ENCODE measurements around the gene GRSF1. TPM values are rescaled to one million over a fixed set of nuclear protein-coding genes. Genes with fewer than 3 reads are reported as not detected.
"Not testable (repeated sequence)": the region's sequence is repeated elsewhere in the genome, so short reads cannot be mapped to it uniquely, and the experiment has no call there.

The GRSF1 gene
- total RNA-seq, 1 experiment from 2014 or later = 69.3 TPM

DNA sequence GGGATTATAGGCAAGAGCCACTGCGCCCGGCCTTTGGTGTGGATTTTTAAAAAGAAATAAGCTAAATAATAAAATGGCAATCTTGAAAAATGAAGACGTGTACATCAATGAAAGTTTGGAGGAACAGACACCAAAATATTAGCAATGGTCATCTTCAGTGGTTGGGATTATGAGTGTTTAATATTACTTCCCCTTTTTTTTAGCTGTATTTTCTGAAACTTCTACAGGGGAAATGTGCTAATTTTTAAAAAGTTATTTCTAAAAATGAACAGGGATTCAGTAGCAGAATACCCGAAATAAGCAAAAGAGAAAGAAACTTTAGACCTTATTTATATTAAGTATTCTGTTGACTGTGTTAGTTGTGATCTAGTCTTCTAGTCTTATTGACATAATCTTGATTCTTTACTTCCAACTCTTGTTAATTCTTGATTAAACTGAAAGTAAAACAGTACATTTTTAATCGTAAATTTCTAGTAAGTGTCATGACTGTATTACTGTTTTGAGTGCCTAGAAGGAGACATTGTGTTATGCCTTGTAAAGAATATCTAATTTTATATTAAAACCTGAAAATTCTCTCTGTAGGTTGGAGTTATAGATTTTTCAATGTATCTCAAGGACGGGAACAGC is 66.6 kb downstream of the GRSF1 start:
- Mint-ChIP-seq H3K27ac (ENCODE audit: low read depth, unreplicated experiment) (no peak overlapping the region), H3K27me3 (ENCODE audit: insufficient read depth, unreplicated experiment) (no peaks in the 10 kb centered on the region), H3K9me3 (ENCODE audit: unreplicated experiment) (no peaks in the 10 kb centered on the region), H3K4me1 (ENCODE audit: insufficient read depth, unreplicated experiment) (no peaks in the 10 kb centered on the region), H3K4me3 (ENCODE audit: unreplicated experiment) (no peak overlapping the region), H3K36me3 (ENCODE audit: insufficient read depth, unreplicated experiment) (peaks cover 31% of the 10 kb centered on the region)
- ChIA-PET CTCF (interaction anchor here (0.6 kb wide), 1 partner anchor 121 kb away, joined by 4 read pairs; no protein-coding TSS in a partner anchor), POLR2A (interaction anchor here (0.5 to 0.8 kb wide), 2 partner anchors 10 to 71 kb away, joined by 3 to 4 read pairs; no protein-coding TSS in a partner anchor)
- TF ChIP-seq, protein P1, sequence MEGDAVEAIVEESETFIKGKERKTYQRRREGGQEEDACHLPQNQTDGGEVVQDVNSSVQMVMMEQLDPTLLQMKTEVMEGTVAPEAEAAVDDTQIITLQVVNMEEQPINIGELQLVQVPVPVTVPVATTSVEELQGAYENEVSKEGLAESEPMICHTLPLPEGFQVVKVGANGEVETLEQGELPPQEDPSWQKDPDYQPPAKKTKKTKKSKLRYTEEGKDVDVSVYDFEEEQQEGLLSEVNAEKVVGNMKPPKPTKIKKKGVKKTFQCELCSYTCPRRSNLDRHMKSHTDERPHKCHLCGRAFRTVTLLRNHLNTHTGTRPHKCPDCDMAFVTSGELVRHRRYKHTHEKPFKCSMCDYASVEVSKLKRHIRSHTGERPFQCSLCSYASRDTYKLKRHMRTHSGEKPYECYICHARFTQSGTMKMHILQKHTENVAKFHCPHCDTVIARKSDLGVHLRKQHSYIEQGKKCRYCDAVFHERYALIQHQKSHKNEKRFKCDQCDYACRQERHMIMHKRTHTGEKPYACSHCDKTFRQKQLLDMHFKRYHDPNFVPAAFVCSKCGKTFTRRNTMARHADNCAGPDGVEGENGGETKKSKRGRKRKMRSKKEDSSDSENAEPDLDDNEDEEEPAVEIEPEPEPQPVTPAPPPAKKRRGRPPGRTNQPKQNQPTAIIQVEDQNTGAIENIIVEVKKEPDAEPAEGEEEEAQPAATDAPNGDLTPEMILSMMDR (IDR thresholded peaks at IDR 0.05; ENCODE audit: unreplicated experiment) = no peak
- DNase-seq (ENCODE audit: unreplicated experiment) = no peak
- no TSS peak for BruUV-seq (replicated peaks)
- intact Hi-C loops (cut with micrococcal nuclease) = no loop called here

DNA sequence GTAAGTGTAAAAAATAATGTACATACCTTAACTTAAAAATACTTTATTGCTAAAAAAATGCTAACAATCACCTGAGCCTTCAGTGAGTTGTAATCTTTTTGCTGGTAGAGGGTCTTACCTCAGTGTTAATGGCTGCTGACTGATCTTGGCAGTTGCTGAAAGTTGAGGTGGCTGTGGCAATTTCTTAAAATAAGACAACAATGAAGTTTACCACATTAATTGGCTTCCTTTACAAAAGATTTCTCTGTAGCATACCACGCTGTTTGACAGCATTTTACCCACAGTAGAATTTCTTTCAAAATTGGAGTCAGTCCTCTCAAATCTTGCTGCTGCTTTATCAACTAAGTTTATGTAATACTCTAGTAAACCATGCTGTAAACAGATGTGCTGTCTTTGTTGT is 70.3 kb downstream of the GRSF1 start:
- CTCF ChIA-PET = interaction anchor here (0.6 to 1.2 kb wide), 3 partner anchors 75 to 245 kb away, joined by 3 to 4 read pairs (median 3); no protein-coding TSS in a partner anchor
- intact Hi-C loops (cut with micrococcal nuclease) = not testable (repeated sequence)

DNA sequence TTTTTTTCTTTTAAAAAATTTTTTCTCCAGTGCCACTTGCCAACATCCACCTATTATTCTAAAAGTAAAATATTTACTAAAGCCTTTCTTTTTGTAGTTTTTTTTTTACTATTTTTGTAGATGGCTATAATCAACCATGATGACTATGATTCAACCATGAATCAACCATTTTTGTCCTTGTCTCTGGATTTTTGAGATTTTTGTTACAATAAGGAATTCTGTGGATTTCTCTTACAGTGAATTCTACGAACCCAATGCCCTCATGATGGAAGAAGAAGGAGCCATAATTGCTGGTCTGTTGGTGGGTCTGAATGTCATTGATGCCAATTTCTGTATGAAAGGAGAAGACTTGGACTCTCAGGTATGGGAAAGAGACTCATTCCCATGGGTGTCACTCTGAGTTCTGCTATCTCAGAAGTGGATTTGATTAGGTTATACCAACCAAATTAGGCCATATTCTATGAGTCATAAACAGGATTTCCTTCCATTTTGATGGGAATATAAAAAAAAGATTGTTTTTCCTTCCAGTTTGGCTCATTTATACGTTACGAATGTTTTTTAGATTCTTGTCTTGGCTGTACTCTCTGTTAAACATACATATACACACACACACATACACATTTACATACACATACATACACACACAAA is 71.3 kb downstream of the GRSF1 start:
- DNase-seq (ENCODE audit: unreplicated experiment) = no peak
- H3K4me1 Mint-ChIP-seq (ENCODE audit: insufficient read depth, unreplicated experiment) = no peaks in the 10 kb centered on the region
- H3K9me3 Mint-ChIP-seq (ENCODE audit: unreplicated experiment) = no peaks in the 10 kb centered on the region
- H3K27me3 Mint-ChIP-seq (ENCODE audit: insufficient read depth, unreplicated experiment) = no peaks in the 10 kb centered on the region
- TF ChIP-seq, protein P1 (IDR thresholded peaks at IDR 0.05; ENCODE audit: unreplicated experiment) = no peak
- ChIA-PET CTCF (no interaction called here), POLR2A (no interaction called here)
- no TSS peak for BruUV-seq (replicated peaks)
- H3K4me3 Mint-ChIP-seq (ENCODE audit: unreplicated experiment) = no peak overlapping the region
- intact Hi-C loops (cut with micrococcal nuclease) = no loop called here
- no peak overlapping the region for H3K27ac Mint-ChIP-seq (ENCODE audit: low read depth, unreplicated experiment)
- peaks cover 45% of the 10 kb centered on the region for H3K36me3 Mint-ChIP-seq (ENCODE audit: insufficient read depth, unreplicated experiment)

More for the DNA sequence above, 70.3 kb downstream of the GRSF1 start:
- H3K4me3 Mint-ChIP-seq (ENCODE audit: unreplicated experiment); H3K27ac Mint-ChIP-seq (ENCODE audit: low read depth, unreplicated experiment); H3K9me3 Mint-ChIP-seq (ENCODE audit: unreplicated experiment); POLR2A ChIA-PET; BruUV-seq (replicated peaks); DNase-seq (ENCODE audit: unreplicated experiment); H3K4me1 Mint-ChIP-seq (ENCODE audit: insufficient read depth, unreplicated experiment); H3K27me3 Mint-ChIP-seq (ENCODE audit: insufficient read depth, unreplicated experiment): not testable (repeated sequence)
- peaks cover 39% of the 10 kb centered on the region for H3K36me3 Mint-ChIP-seq (ENCODE audit: insufficient read depth, unreplicated experiment)

Other genes with a start within 250 kb of the GRSF1 start
- not detected in 2 replicates for gene AMBN, start 247.6 kb downstream of the GRSF1 start, total RNA-seq (2022)
- not detected in 2 replicates for gene ENAM, start 211.1 kb downstream of the GRSF1 start, total RNA-seq (2022)
- gene JCHAIN, start 173.4 kb downstream of the GRSF1 start, total RNA-seq (2022) = not detected in 2 replicates
- gene UTP3, start 151.4 kb downstream of the GRSF1 start, total RNA-seq (2022) = 45.4 and 47.5 TPM in 2 replicates
- 42.7 and 48.7 TPM in 2 replicates for gene RUFY3, start 117.9 kb downstream of the GRSF1 start, total RNA-seq (2022)
- 16.1 and 19.9 TPM in 2 replicates for gene MOB1B, start 62.5 kb upstream of the GRSF1 start, total RNA-seq (2022)
- 8.0 and 9.5 TPM in 2 replicates for gene DCK, start 153.8 kb upstream of the GRSF1 start, total RNA-seq (2022)

All from MCF 10A (cell line).